K562 (cell line): ENCODE data around the gene CREB5. TPM values are rescaled to one million over a fixed set of nuclear protein-coding genes. Genes with fewer than 3 reads are reported as not detected.

Source experiments
- ATAC-seq: fragments of 200-7000 bp; cut with Tn5 transposase; 3 replicates; pipeline ENCODE4 v1.9.1; 2020; ENCODE audit warnings: moderate library complexity
- BruUV-seq: library from RNA; stranded (reverse); fragments of 400-500 nt; replicated peaks from 2 replicates; lab custom pipeline; 2021; lab: Mats Ljungman, UMichigan
- CTCF ChIA-PET: fragments of 300-600 bp; formaldehyde crosslinking; extraction: SDS; loops from one replicate; lab custom pipeline; 2021; ENCODE audit warnings: low intra/inter-chr PET ratio; lab: Yijun Ruan, JAX
- POLR2A ChIA-PET: fragments of 300-600, 350-650 bp; sonication (Branson Sonifier 250); formaldehyde crosslinking; extraction: SDS; loops from one replicate; lab custom pipeline; 2021; ENCODE audit warnings: antibody characterized with exemption, inconsistent platforms; lab: Yijun Ruan, JAX
- DNase-seq, 4 experiments: peaks; one replicate each; pipeline versions ENCODE4 v3.0.0 to v3.0.0-alpha.2; 2011 to 2018; ENCODE audit warnings: low spot score in 3 of 4, mixed read lengths in 3 of 4; ENCODE audit errors: extremely low read depth in 1 of 4
- FAIRE-seq: peaks from 2 replicates; lab custom pipeline; 2011; peaks lifted over from hg19 to GRCh38; lab: Jason Lieb, UNC
- H2AFZ ChIP-seq: 2 replicates; pipeline ENCODE4 v1.6.0; 2011; ENCODE audit warnings: low read depth, low read length, control low read depth, inconsistent platforms
- H3K27ac ChIP-seq: fragments of 200-600 bp; 3 replicates; pipeline ENCODE4 v1.8.0; 2011; ENCODE audit warnings: low read depth, mild to moderate bottlenecking, control low read depth, inconsistent platforms, low read length, moderate library complexity, mixed read lengths; ENCODE audit errors: extremely low read depth
- H3K27me3 ChIP-seq, 2 experiments: fragments of 300-600 bp in 1 of 2; 2 replicates in 1 of 2; 3 replicates in 1 of 2; pipeline versions ENCODE4 v1.6.0 to v1.8.0; 2011; ENCODE audit warnings: inconsistent platforms in 2 of 2, low read length in 2 of 2, mild to moderate bottlenecking in 1 of 2, mixed read lengths in 1 of 2, moderate library complexity in 1 of 2; ENCODE audit not compliant: control insufficient read depth in 2 of 2, insufficient read depth in 2 of 2
- H3K36me3 ChIP-seq: fragments of 300-600 bp; 3 replicates; pipeline ENCODE4 v1.8.0; 2011; ENCODE audit warnings: mild to moderate bottlenecking, low read length, inconsistent platforms; ENCODE audit not compliant: control insufficient read depth, insufficient read depth
- H3K4me1 ChIP-seq, 2 experiments: fragments of 200-600 bp in 1 of 2; replicated peaks in 1 of 2; 2 replicates in 1 of 2; 3 replicates in 1 of 2; pipeline versions ENCODE4 v1.5.1 to v1.8.0; 2011; ENCODE audit warnings: inconsistent platforms in 2 of 2, low read length in 2 of 2, mild to moderate bottlenecking in 1 of 2, mixed read lengths in 1 of 2, moderate library complexity in 1 of 2; ENCODE audit not compliant: control insufficient read depth in 2 of 2, insufficient read depth in 2 of 2
- H3K4me2 ChIP-seq: 2 replicates; pipeline ENCODE4 v1.6.1; 2011; ENCODE audit warnings: low read length, control low read depth, inconsistent platforms, mixed read lengths; ENCODE audit not compliant: insufficient read depth
- H3K4me3 ChIP-seq: fragments of 200-600 bp; sonication (generic), shearing (Covaris generic); 2 replicates; pipeline ENCODE4 v1.5.1; 2016; ENCODE audit warnings: control low read depth, inconsistent platforms
- H3K79me2 ChIP-seq: fragments of 200-600 bp; 3 replicates; pipeline ENCODE4 v1.8.0; 2011; ENCODE audit warnings: low read length, inconsistent platforms; ENCODE audit not compliant: control insufficient read depth, insufficient read depth
- H3K9ac ChIP-seq, 2 experiments: 2 replicates each; pipeline versions ENCODE4 v1.6.0 to v1.6.1; 2011; ENCODE audit warnings: low read depth in 2 of 2, low read length in 2 of 2, control low read depth in 1 of 2, inconsistent platforms in 1 of 2, mild to moderate bottlenecking in 1 of 2, mixed read lengths in 1 of 2; ENCODE audit not compliant: insufficient read depth in 1 of 2
- H3K9me1 ChIP-seq: one replicate; pipeline ENCODE4 v1.6.0; 2011; ENCODE audit warnings: inconsistent platforms, mild to moderate bottlenecking, low read length, moderate library complexity; ENCODE audit not compliant: control insufficient read depth, insufficient read depth
- H3K9me3 ChIP-seq: replicated peaks from 2 replicates; pipeline ENCODE4 v1.5.1; 2011; ENCODE audit warnings: low read depth, low read length, inconsistent platforms; ENCODE audit not compliant: control insufficient read depth, insufficient read depth
- H4K20me1 ChIP-seq: replicated peaks from 2 replicates; pipeline ENCODE4 v1.6.1; 2011; ENCODE audit warnings: low read length, inconsistent platforms, mixed read lengths; ENCODE audit not compliant: control insufficient read depth, insufficient read depth
- ARID4B ChIP-seq: sonication (generic); formaldehyde crosslinking; IDR thresholded peaks from 2 replicates; pipeline ENCODE4 v1.8.0; 2022; ENCODE audit warnings: mild to moderate bottlenecking, missing genetic modification reagents
- ATF2 ChIP-seq: sonication (generic); formaldehyde crosslinking; IDR thresholded peaks from 2 replicates; pipeline ENCODE4 v1.8.1; 2022; ENCODE audit warnings: missing genetic modification reagents
- HBP1 ChIP-seq: fragments of 450-650 bp; formaldehyde crosslinking; IDR thresholded peaks from 2 replicates; pipeline ENCODE4 v1.4.0; 2022; ENCODE audit warnings: missing genetic modification characterization
- MEIS2 ChIP-seq: fragments of 450-650 bp; IDR thresholded peaks from 2 replicates; pipeline ENCODE4 v1.6.1; 2014; ENCODE audit warnings: mild to moderate bottlenecking; ENCODE audit not compliant: partially characterized antibody
- MYC ChIP-seq, 2 experiments: fragments of 250-450 bp in 1 of 2; sonication (Bioruptor Pico) in 1 of 2; IDR thresholded peaks; 2 replicates each; pipeline versions ENCODE4 v1.5.1 to v1.6.1; 2012 to 2021; ENCODE audit warnings: low read depth in 2 of 2, borderline replicate concordance in 1 of 2, improper control_type of control experiment in 1 of 2, low read length in 1 of 2, mild to moderate bottlenecking in 1 of 2, moderate library complexity in 1 of 2
- NCOR1 ChIP-seq: fragments of 450-650 bp; IDR thresholded peaks from 2 replicates; pipeline ENCODE4 v1.6.1; 2016; ENCODE audit warnings: mild to moderate bottlenecking, moderate library complexity
- POLR2AphosphoS2 ChIP-seq: IDR thresholded peaks from 2 replicates; pipeline ENCODE4 v1.6.1; 2012; ENCODE audit warnings: low read length, improper control_type of control experiment
- PRPF4 ChIP-seq: fragments of 200-400 bp; formaldehyde crosslinking; IDR thresholded peaks from one replicate; pipeline ENCODE4 v1.6.1; 2017; ENCODE audit warnings: low read length, low read depth, mild to moderate bottlenecking; ENCODE audit not compliant: insufficient read depth, poor library complexity, severe bottlenecking
- SLC30A9 ChIP-seq: fragments of 250-450 bp; sonication (Bioruptor Pico); IDR thresholded peaks from 2 replicates; pipeline ENCODE4 v1.8.0; 2022; ENCODE audit warnings: mild to moderate bottlenecking, moderate library complexity
- SRSF1 ChIP-seq: fragments of 200-400 bp; formaldehyde crosslinking; IDR thresholded peaks from 2 replicates; pipeline ENCODE4 v1.6.1; 2017; ENCODE audit warnings: mild to moderate bottlenecking, low read depth, low read length, moderate library complexity
- UBTF ChIP-seq, 2 experiments: IDR thresholded peaks; 2 replicates each; pipeline ENCODE4 v1.6.1; 2012; ENCODE audit warnings: improper control_type of control experiment in 2 of 2, low read depth in 2 of 2, low read length in 2 of 2, borderline replicate concordance in 1 of 2
- ZNF217 ChIP-seq: sonication (generic); formaldehyde crosslinking; IDR thresholded peaks from 2 replicates; pipeline ENCODE4 v1.8.0; 2022; ENCODE audit warnings: mild to moderate bottlenecking, missing genetic modification reagents
- ZNF23 ChIP-seq: fragments of 250-450 bp; sonication (Bioruptor Pico); IDR thresholded peaks from 2 replicates; pipeline ENCODE4 v1.4.0; 2020; ENCODE audit warnings: mild to moderate bottlenecking
- WGBS: fragments of 100-300 bp; shearing (Covaris generic); methylation state at CpG from one replicate; pipeline ENCODE4 v1.1.6; 2016; ENCODE audit warnings: low coverage, mixed read lengths; ENCODE audit not compliant: insufficient coverage; ENCODE audit errors: missing lambda C conversion rate; 5-methylcytosine and 5-hydroxymethylcytosine counted together
- in situ Hi-C: fragments of 300-500 bp; cut with MboI; formaldehyde crosslinking; loops from 4 replicates; pipeline ENCODE4 v1.15.0; 2018; ENCODE audit warnings: inconsistent platforms, mixed read lengths
- intact Hi-C: fragments of 100-400 bp; cut with micrococcal nuclease; formaldehyde crosslinking; loops from 2 replicates; pipeline ENCODE4 v1.14.2; 2022
- polyA plus RNA-seq, 8 experiments: library from polyadenylated mRNA; depleted of rRNA in 4 of 8; stranded (reverse) in 5 of 8; unstranded in 3 of 8; fragments of >200 nt; fragmentation: Nextera tagmentation in 2 of 8; fragmentation: Illumina TruSeq in 1 of 8; extraction: Ambion mirVana in 2 of 8; extraction: Trizol in 1 of 8; gene quantifications; 2 replicates each; pipeline versions ENCODE4 v1.2.1 to v1.2.3, GENCODE V29; 2011 to 2014; ENCODE audit warnings: inconsistent platforms in 1 of 8, missing spikeins in 1 of 8
- total RNA-seq, 7 experiments: library from RNA; depleted of rRNA in 6 of 7; stranded (reverse); fragments of >200 nt in 6 of 7; fragmentation: Illumina TruSeq in 2 of 7; extraction: Trizol in 2 of 7; gene quantifications; 2 replicates each; pipeline versions ENCODE4 v1.2.1 to v1.2.3, GENCODE V29; 2011 to 2021; ENCODE audit warnings: low replicate concordance in 1 of 7

CREB5 gene
- total and polyA plus RNA-seq, 9 of the 15 experiments (the other 6 are each of a cell fraction or from before 2014, with no cell fraction given): 0.33 to 6.4 (median 1.8) TPM

GRCh38 chr7:28382144-28382543, 30.2 kb upstream of the CREB5 start:
- Histone ChIP-seq H3K79me2 (no peaks in the 10 kb centered on the region), H3K9me3 (no peaks in the 10 kb centered on the region), H2AFZ (no peak overlapping the region), H3K36me3 (no peaks in the 10 kb centered on the region), H3K4me3 (no peak overlapping the region), H3K27ac (no peak overlapping the region), H3K9me1 (no peaks in the 10 kb centered on the region), H3K27me3 (no peaks in the 10 kb centered on the region), H4K20me1 (no peaks in the 10 kb centered on the region), H3K4me2 (no peak overlapping the region), H3K9ac (no peak overlapping the region), H3K4me1 (no peaks in the 10 kb centered on the region)
- no TSS peak for BruUV-seq
- ATAC-seq (no peak), DNase-seq (no peak), FAIRE-seq (no peak)
- in situ Hi-C loops: loop anchor here (10.0 kb wide), 1 partner anchor 473 kb away; no protein-coding TSS in a partner anchor
- ChIA-PET CTCF (no interaction called here), POLR2A (no interaction called here)
- WGBS: 0% methylated on average over 4 of the region's 5 CpGs
- intact Hi-C loops: no loop called here
- TF ChIP-seq MYC (IDR thresholded peaks at IDR 0.05; ENCODE audit: low read depth, low read length): no peak
- no peak for TF ChIP-seq MYC (CRISPR knock-in tag; IDR thresholded peaks at IDR 0.05; ENCODE audit: borderline replicate concordance, low read depth)
- TF ChIP-seq MEIS2: no peak
- TF ChIP-seq PRPF4: no peak
- no peak for TF ChIP-seq NCOR1
- TF ChIP-seq ZNF23 (CRISPR knock-in tag): no peak
- no peak for TF ChIP-seq ATF2 (CRISPR knock-in tag)
- no peak for TF ChIP-seq SLC30A9 (CRISPR knock-in tag)
- no peak for TF ChIP-seq POLR2AphosphoS2
- no peak for TF ChIP-seq UBTF (IDR thresholded peaks at IDR 0.05; ENCODE audit: borderline replicate concordance in 1 of 2, low read depth in 2 of 2, low read length in 2 of 2)
- no peak for TF ChIP-seq SRSF1
- TF ChIP-seq ZNF217 (CRISPR knock-in tag): no peak
- no peak for TF ChIP-seq ARID4B (CRISPR knock-in tag)
- TF ChIP-seq HBP1 (CRISPR knock-in tag): no peak
